Measurements from ENCODE around the gene TCEA2. TPM values are rescaled to one million over a fixed set of nuclear protein-coding genes. Genes with fewer than 3 reads are reported as not detected.

Gene TCEA2
- total RNA-seq, 2 donors from 2014 or later, result 17.8 to 25.5 TPM

GRCh38 chr20:64108731-64109681, 46.0 kb downstream of the TCEA2 start:
- TF ChIP-seq CTCF (IDR thresholded peaks at IDR 0.05), result no peak
- DNase-seq (ENCODE audit: low spot score), result peak; percentile 30

GRCh38 chr20:64109831-64110391, 46.9 kb downstream of the TCEA2 start:
- H3K9me3 ChIP-seq, result no peaks in the 10 kb centered on the region
- no peak overlapping the region for H3K4me3 ChIP-seq
- H3K27ac ChIP-seq, result no peak overlapping the region
- TF ChIP-seq CTCF (IDR thresholded peaks at IDR 0.05), result no peak
- H3K4me1 ChIP-seq, result no peaks in the 10 kb centered on the region
- no peaks in the 10 kb centered on the region for H3K36me3 ChIP-seq
- DNase-seq (ENCODE audit: low spot score), result peak; percentile 54
- no peaks in the 10 kb centered on the region for H3K27me3 ChIP-seq

More at GRCh38 chr20:64108731-64109681, 46.0 kb downstream of the TCEA2 start:
- Histone ChIP-seq H3K4me1 (no peaks in the 10 kb centered on the region), H3K27me3 (no peaks in the 10 kb centered on the region), H3K4me3 (no peak overlapping the region), H3K36me3 (no peaks in the 10 kb centered on the region), H3K27ac (no peak overlapping the region), H3K9me3 (no peaks in the 10 kb centered on the region)

- Histone ChIP-seq H3K36me3 (no peaks in the 10 kb centered on the region), H3K4me1 (no peaks in the 10 kb centered on the region), H3K4me3 (no peak overlapping the region), H3K27ac (no peak overlapping the region), H3K27me3 (no peaks in the 10 kb centered on the region), H3K9me3 (no peaks in the 10 kb centered on the region)
- no peak for TF ChIP-seq CTCF (IDR thresholded peaks at IDR 0.05)
- peak; percentile 55 for DNase-seq (ENCODE audit: low spot score)
Measured at GRCh38 chr20:64110411-64111068, 47.5 kb downstream of the TCEA2 start.

GRCh38 chr20:64111841-64112641, 49.0 kb downstream of the TCEA2 start:
- H3K27me3 ChIP-seq, result no peaks in the 10 kb centered on the region

More at GRCh38 chr20:64111841-64112641, 49.0 kb downstream of the TCEA2 start:
- DNase-seq (ENCODE audit: low spot score), result peak; percentile 47
- Histone ChIP-seq H3K4me1 (no peaks in the 10 kb centered on the region), H3K36me3 (no peaks in the 10 kb centered on the region), H3K4me3 (no peak overlapping the region), H3K27ac (no peak overlapping the region), H3K9me3 (no peaks in the 10 kb centered on the region)
- no peak for TF ChIP-seq CTCF (IDR thresholded peaks at IDR 0.05)
